ENCODE data around the gene SKI.

DNA sequence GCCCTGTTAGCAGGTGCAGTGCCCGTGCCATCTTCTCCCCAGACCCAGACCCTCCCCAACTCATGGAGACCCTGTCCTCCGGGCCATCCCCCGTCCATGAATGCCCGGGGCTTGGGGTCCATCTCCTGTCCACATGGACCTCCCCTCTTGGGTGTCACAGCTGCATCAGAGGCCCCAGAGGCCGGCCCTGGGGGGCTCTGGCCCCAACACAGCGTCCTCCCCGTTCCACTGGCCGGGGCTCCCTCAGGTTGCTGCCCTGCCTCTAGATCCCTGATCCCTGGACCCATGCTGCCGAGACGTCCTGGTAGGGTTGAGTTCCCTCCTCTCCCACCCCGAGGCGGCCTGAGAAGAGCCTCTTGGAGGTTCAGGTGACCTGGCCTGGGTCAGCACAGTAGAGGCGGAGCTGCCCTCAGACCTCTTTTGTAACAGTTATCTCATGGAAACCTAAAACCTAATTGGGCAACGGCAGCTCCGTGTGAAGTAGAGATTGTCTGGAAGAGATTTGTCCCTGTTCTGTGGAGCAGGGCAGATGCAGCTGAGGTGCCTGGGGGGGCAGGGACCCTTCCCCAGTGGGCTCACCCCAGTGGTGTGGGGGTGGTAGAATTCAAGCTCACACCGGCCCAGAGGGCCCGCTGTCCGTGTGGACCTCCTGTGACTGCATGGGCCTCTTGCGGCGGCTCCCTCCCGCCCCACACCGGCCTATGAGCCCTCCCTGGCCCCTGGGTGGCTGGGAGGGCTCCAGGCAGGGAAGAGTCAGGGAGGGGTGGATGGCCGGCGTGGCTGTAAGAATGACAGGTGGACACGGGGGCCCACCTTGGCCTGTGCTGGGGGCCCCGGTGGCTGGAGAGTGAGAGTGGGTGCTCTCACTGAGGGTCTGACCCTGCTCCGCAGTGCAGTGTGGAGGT lies 56.1 kb downstream of the SKI start:
- no peak for TF ChIP-seq EZH2phosphoT487 (IDR thresholded peaks at IDR 0.05; ENCODE audit: borderline replicate concordance, low read length)
- TF ChIP-seq, protein P1, sequence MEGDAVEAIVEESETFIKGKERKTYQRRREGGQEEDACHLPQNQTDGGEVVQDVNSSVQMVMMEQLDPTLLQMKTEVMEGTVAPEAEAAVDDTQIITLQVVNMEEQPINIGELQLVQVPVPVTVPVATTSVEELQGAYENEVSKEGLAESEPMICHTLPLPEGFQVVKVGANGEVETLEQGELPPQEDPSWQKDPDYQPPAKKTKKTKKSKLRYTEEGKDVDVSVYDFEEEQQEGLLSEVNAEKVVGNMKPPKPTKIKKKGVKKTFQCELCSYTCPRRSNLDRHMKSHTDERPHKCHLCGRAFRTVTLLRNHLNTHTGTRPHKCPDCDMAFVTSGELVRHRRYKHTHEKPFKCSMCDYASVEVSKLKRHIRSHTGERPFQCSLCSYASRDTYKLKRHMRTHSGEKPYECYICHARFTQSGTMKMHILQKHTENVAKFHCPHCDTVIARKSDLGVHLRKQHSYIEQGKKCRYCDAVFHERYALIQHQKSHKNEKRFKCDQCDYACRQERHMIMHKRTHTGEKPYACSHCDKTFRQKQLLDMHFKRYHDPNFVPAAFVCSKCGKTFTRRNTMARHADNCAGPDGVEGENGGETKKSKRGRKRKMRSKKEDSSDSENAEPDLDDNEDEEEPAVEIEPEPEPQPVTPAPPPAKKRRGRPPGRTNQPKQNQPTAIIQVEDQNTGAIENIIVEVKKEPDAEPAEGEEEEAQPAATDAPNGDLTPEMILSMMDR (IDR thresholded peaks at IDR 0.05; ENCODE audit: low read depth, low read length, poor library complexity, severe bottlenecking): no peak
